ENCODE data around the gene ANKZF1. TPM values are rescaled to one million over a fixed set of nuclear protein-coding genes. Genes with fewer than 3 reads are reported as not detected.
"Not testable (repeated sequence)": the region's sequence is repeated elsewhere in the genome, so short reads cannot be mapped to it uniquely, and the experiment has no call there.

Gene ANKZF1
- total RNA-seq, 2 donors from 2014 or later: 64.4 to 85.7 TPM

DNA sequence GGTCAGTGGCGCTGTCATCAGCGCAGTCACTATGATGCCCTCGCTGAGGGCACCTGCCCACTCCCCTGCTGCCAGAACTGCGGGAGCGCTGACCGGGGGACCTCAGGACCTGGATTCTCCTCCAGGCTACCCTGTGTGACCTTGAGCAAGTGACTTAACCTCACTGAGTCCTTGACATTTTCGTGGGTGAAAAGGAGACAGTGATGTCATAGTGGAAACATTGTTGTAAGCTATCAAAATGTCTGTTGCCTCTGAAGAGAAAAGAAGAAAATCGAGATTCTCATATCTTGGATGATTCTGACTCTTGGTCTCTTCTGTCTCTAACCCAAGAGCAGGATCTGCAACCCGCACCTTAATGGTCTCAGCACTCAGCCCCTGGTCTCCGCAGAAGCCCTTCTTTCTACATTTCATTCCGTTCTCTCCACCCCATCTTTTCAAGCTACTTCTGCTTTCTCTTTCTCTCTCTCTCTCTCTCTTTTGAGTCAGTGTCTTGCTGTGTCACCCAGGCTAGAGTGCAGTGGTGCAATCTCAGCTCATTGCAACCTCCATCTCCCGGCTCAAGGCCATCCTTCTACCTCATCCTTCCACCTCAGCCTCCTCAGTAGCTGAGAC lies 25.1 kb downstream of the ANKZF1 start:
- H3K9me3 ChIP-seq: no peaks in the 10 kb centered on the region
- 28% methylated on average over 10 of the region's 12 CpGs for WGBS
- no peaks in the 10 kb centered on the region for H3K36me3 ChIP-seq
- H3K4me3 ChIP-seq: peak overlapping the region; percentile 64 to 67
- H3K4me1 ChIP-seq (replicated peaks): peaks cover 14% of the 10 kb centered on the region
- intact Hi-C loops (cut with DNase I): no loop called here
- H3K27ac ChIP-seq: peak overlapping the region; percentile 84 to 94
- H3K27me3 ChIP-seq (replicated peaks; ENCODE audit: insufficient read depth): no peaks in the 10 kb centered on the region
- TF ChIP-seq POLR2AphosphoS5 (IDR thresholded peaks at IDR 0.05) (no peak), POLR2A (IDR thresholded peaks at IDR 0.05) (no peak)
- TF ChIP-seq, protein P1, sequence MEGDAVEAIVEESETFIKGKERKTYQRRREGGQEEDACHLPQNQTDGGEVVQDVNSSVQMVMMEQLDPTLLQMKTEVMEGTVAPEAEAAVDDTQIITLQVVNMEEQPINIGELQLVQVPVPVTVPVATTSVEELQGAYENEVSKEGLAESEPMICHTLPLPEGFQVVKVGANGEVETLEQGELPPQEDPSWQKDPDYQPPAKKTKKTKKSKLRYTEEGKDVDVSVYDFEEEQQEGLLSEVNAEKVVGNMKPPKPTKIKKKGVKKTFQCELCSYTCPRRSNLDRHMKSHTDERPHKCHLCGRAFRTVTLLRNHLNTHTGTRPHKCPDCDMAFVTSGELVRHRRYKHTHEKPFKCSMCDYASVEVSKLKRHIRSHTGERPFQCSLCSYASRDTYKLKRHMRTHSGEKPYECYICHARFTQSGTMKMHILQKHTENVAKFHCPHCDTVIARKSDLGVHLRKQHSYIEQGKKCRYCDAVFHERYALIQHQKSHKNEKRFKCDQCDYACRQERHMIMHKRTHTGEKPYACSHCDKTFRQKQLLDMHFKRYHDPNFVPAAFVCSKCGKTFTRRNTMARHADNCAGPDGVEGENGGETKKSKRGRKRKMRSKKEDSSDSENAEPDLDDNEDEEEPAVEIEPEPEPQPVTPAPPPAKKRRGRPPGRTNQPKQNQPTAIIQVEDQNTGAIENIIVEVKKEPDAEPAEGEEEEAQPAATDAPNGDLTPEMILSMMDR (IDR thresholded peaks at IDR 0.05): no peak
- DNase-seq (ENCODE audit: low spot score): no peak

DNA sequence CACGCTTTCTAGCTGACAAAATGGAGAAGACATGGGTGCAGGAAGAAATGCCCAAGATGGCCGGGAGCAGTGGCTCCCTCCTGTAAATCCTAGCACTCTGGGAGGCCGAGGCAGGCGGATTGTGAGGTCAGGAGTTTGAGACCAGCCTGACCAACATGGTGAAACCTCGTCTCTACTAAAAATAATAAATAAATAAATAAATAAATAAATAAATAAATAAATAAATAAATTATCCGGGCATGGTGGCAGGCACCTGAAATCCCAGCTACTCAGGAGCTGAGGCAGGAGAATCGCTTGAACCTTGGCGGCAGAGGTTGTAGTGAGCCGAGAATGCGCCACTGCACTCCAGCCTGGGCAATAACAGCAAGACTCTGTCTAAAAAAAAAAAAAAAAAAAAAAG lies 29.3 kb downstream of the ANKZF1 start:
- H3K27me3 ChIP-seq (replicated peaks; ENCODE audit: insufficient read depth); H3K4me1 ChIP-seq (replicated peaks); intact Hi-C loops (cut with DNase I); H3K4me3 ChIP-seq; H3K9me3 ChIP-seq; H3K36me3 ChIP-seq; H3K27ac ChIP-seq; DNase-seq (ENCODE audit: low spot score): not testable (repeated sequence)
- WGBS: 93% methylated on average over 10 of the region's 10 CpGs

DNA sequence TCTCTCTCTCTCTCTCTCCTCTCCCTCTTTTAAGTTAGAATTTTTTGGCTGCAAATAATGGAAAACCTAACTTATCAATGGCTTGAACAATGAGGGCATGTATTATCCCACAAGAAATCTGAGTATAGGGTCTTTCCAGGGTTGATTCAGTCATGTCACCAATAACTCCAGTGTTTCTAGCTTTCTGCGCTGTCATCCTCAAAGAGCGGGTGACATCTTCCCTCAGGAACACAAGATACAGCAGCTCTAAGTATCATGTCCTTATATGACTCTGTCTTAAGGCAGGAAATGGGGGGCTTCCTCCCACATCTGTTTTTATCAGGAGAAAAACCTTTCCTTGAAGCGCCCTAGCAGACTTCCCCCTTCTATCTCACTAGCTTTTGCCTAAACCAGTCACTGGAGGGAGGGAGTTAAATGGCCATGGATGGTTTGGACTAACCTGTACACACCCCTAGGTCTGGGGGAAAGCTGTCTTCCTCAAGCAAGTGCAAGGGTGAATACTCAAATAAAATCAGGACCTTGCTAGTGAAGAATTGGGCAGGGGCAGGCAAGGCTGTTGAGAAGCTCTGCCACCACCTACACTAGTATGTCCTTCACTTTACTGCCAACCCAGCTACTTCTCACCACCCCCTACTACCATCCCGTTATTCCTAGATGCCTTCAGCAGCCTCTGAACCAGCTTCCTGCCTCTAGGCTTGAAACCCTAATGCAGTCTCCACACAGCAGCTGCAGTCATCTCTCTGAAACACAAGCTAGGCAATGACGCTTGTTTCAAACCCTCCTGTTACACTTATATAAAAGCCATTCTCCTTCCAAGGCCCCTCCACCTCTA lies 31.6 kb downstream of the ANKZF1 start:
- Histone ChIP-seq H3K4me3 (no peak overlapping the region), H3K9me3 (no peaks in the 10 kb centered on the region), H3K36me3 (no peaks in the 10 kb centered on the region), H3K27ac (no peak overlapping the region), H3K27me3 (replicated peaks; ENCODE audit: insufficient read depth) (no peaks in the 10 kb centered on the region), H3K4me1 (replicated peaks) (no peaks in the 10 kb centered on the region)
- no peak for TF ChIP-seq POLR2AphosphoS5 (IDR thresholded peaks at IDR 0.05)
- TF ChIP-seq, protein P1 (IDR thresholded peaks at IDR 0.05): no peak
- no peak for TF ChIP-seq POLR2A (IDR thresholded peaks at IDR 0.05)
- 66% methylated on average over 5 of the region's 5 CpGs for WGBS
- intact Hi-C loops (cut with DNase I): no loop called here
- DNase-seq (ENCODE audit: low spot score): no peak

DNA sequence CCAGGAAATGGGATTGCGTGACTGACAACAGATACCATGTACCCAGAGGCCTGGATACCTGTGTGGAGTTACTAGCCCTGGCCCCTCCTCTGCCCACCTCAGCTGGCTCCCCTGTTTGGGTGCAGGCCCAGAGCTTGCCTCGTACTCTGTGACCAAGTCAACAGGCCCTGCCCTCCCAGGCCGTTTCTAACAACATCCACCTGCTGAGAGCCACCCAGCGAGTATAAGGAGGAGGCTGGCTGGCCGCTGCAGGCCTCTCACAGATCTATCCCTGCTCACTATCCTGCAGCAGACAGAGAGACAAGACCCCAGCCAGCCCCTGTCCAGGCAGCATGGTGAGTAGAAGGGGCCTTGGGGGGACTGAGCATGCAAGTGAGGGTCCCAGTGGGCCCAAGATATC lies 36.6 kb downstream of the ANKZF1 start:
- WGBS: 63% methylated on average over 5 of the region's 5 CpGs
- no peaks in the 10 kb centered on the region for H3K9me3 ChIP-seq
- no peak overlapping the region for H3K4me3 ChIP-seq
- no peaks in the 10 kb centered on the region for H3K4me1 ChIP-seq (replicated peaks)
- TF ChIP-seq, protein P1 (IDR thresholded peaks at IDR 0.05): no peak
- TF ChIP-seq POLR2A (IDR thresholded peaks at IDR 0.05) (no peak), POLR2AphosphoS5 (IDR thresholded peaks at IDR 0.05) (no peak)
- H3K27me3 ChIP-seq (replicated peaks; ENCODE audit: insufficient read depth): no peaks in the 10 kb centered on the region
- no peaks in the 10 kb centered on the region for H3K36me3 ChIP-seq
- DNase-seq (ENCODE audit: low spot score): no peak
- intact Hi-C loops (cut with DNase I): no loop called here
- H3K27ac ChIP-seq: no peak overlapping the region

DNA sequence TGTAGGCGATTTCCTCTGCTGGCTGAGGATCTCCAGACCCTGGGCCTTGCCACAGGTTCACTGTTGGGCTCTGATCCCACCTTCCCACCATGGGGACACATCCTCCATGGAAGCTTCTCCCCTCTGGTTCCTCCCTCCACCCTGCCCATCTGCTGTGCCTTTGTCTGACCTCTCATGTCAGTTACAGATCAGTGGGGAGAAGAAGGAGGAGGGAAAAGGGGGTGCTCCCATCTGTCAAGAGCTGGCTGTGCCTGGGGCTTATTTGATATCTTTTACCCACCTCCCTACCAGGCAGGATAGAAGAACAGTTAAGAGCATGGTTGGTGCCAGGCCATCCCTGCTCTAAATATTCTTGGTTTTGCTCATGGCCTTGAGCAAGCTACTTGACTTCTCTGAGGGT lies 37.3 kb downstream of the ANKZF1 start:
- Histone ChIP-seq H3K4me3 (no peak overlapping the region), H3K36me3 (no peaks in the 10 kb centered on the region), H3K27me3 (replicated peaks; ENCODE audit: insufficient read depth) (no peaks in the 10 kb centered on the region), H3K9me3 (no peaks in the 10 kb centered on the region), H3K4me1 (replicated peaks) (no peaks in the 10 kb centered on the region), H3K27ac (no peak overlapping the region)
- 100% methylated on average over 1 of the region's 1 CpG for WGBS
- intact Hi-C loops (cut with DNase I): no loop called here
- no peak for DNase-seq (ENCODE audit: low spot score)
- TF ChIP-seq, protein P1 (IDR thresholded peaks at IDR 0.05): no peak
- TF ChIP-seq POLR2A (IDR thresholded peaks at IDR 0.05): no peak
- no peak for TF ChIP-seq POLR2AphosphoS5 (IDR thresholded peaks at IDR 0.05)

Measured in prostate gland (tissue), 2 donors.